DND-41 (cell line): ENCODE results near the gene MSH3.

Experiments
- CTCF ChIP-seq: IDR thresholded peaks from 2 replicates; pipeline ENCODE4 v1.5.1; 2012; ENCODE audit warnings: borderline replicate concordance, low read length, moderate library complexity, mild to moderate bottlenecking; ENCODE audit not compliant: poor library complexity, severe bottlenecking; ENCODE audit errors: extremely low read depth
- EZH2 ChIP-seq: IDR thresholded peaks from 3 replicates; pipeline ENCODE4 v1.6.1; 2012; ENCODE audit warnings: borderline replicate concordance, low read depth, mild to moderate bottlenecking, moderate library complexity, low read length, inconsistent platforms; ENCODE audit not compliant: severe bottlenecking

DNA sequence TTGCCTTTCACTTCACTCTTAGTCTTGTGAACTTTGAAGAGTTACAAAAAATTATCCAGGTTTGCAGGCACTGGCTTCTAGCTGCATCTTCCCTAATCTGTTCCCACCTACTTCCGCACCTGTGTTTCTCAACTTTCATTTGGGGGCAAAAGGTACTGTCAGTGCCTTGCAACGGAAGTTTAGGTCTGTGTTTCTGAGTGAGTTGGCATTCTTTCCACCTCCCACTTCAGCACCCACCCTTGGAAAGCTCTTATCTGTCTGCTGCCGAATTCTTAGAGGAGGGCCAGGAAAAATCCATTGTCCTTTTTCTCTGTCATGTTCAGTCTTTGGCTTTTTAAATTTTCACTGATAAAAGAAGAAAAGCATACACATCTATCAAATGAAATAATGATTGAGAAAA, 216.0 kb downstream of the MSH3 start:
- no peak for TF ChIP-seq CTCF
- TF ChIP-seq EZH2: no peak
